MM.1S (cell line): ENCODE results near the gene CIBAR2.

Experiments
- DNase-seq: peaks from one replicate; pipeline ENCODE4 v3.0.0-alpha.2; 2015
- H2AFZ ChIP-seq: fragments of 300-600 bp; sonication (generic); 2 replicates; pipeline ENCODE4 v1.6.0; 2016; ENCODE audit warnings: antibody characterized with exemption, low read length
- H3F3A ChIP-seq: fragments of 300-600 bp; sonication (generic); 2 replicates; pipeline ENCODE4 v1.6.1; 2016; ENCODE audit warnings: mild to moderate bottlenecking, antibody characterized with exemption, low read length, moderate library complexity, mixed read lengths; ENCODE audit not compliant: insufficient read depth
- H3K27ac ChIP-seq: fragments of 300-600 bp; sonication (generic); 2 replicates; pipeline ENCODE4 v1.5.1; 2016; ENCODE audit warnings: mild to moderate bottlenecking, low read length
- H3K27me3 ChIP-seq: fragments of 300-600 bp; sonication (generic); replicated peaks from 2 replicates; pipeline ENCODE4 v1.6.0; 2016; ENCODE audit warnings: low read length; ENCODE audit not compliant: insufficient read depth
- H3K36me3 ChIP-seq: fragments of 300-600 bp; sonication (generic); replicated peaks from 2 replicates; pipeline ENCODE4 v1.6.1; 2016; ENCODE audit warnings: mild to moderate bottlenecking, low read length, mixed read lengths; ENCODE audit not compliant: insufficient read depth
- H3K4me1 ChIP-seq: fragments of 300-600 bp; sonication (generic); 2 replicates; pipeline ENCODE4 v1.6.1; 2016; ENCODE audit warnings: low read length, mixed read lengths
- H3K4me2 ChIP-seq: fragments of 300-600 bp; sonication (generic); 2 replicates; pipeline ENCODE4 v1.6.0; 2016; ENCODE audit warnings: low read depth, low read length
- H3K4me3 ChIP-seq: fragments of 300-600 bp; sonication (generic); 2 replicates; pipeline ENCODE4 v1.5.1; 2016; ENCODE audit warnings: low read length, mixed read lengths
- H3K79me2 ChIP-seq: fragments of 300-600 bp; sonication (generic); 2 replicates; pipeline ENCODE4 v1.6.1; 2016; ENCODE audit warnings: mixed run types, low read length, mixed read lengths
- H3K9ac ChIP-seq: fragments of 300-600 bp; sonication (generic); 2 replicates; pipeline ENCODE4 v1.6.1; 2016; ENCODE audit warnings: low read length, mixed read lengths
- H3K9me2 ChIP-seq: fragments of 300-600 bp; sonication (generic); replicated peaks from 2 replicates; pipeline ENCODE4 v1.6.1; 2016; ENCODE audit warnings: mild to moderate bottlenecking, low read length, mixed read lengths; ENCODE audit not compliant: insufficient read depth
- H3K9me3 ChIP-seq: fragments of 300-600 bp; sonication (generic); replicated peaks from 2 replicates; pipeline ENCODE4 v1.6.1; 2016; ENCODE audit warnings: mild to moderate bottlenecking, low read length, mixed read lengths; ENCODE audit not compliant: insufficient read depth
- H4K20me1 ChIP-seq: fragments of 300-600 bp; sonication (generic); 2 replicates; pipeline ENCODE4 v1.6.1; 2016; ENCODE audit warnings: mild to moderate bottlenecking, low read length, moderate library complexity, mixed read lengths; ENCODE audit not compliant: insufficient read depth
- EZH2 ChIP-seq: fragments of 300-600 bp; sonication (generic); optimal IDR thresholded peaks from 2 replicates; pipeline ENCODE3; 2017; ENCODE audit warnings: low read depth, mild to moderate bottlenecking, antibody characterized with exemption, low read length, mixed read lengths
- EZH2phosphoT487 ChIP-seq: fragments of 300-600 bp; sonication (generic); IDR thresholded peaks from 2 replicates; pipeline ENCODE4 v1.6.1; 2018; ENCODE audit warnings: antibody characterized with exemption, low read length
- TF ChIP-seq, protein P1 (sequence below): fragments of 300-600 bp; sonication (generic); IDR thresholded peaks from 2 replicates; pipeline ENCODE4 v1.5.1; 2016; ENCODE audit warnings: antibody characterized with exemption, low read length, mixed read lengths

CIBAR2 gene

DNA sequence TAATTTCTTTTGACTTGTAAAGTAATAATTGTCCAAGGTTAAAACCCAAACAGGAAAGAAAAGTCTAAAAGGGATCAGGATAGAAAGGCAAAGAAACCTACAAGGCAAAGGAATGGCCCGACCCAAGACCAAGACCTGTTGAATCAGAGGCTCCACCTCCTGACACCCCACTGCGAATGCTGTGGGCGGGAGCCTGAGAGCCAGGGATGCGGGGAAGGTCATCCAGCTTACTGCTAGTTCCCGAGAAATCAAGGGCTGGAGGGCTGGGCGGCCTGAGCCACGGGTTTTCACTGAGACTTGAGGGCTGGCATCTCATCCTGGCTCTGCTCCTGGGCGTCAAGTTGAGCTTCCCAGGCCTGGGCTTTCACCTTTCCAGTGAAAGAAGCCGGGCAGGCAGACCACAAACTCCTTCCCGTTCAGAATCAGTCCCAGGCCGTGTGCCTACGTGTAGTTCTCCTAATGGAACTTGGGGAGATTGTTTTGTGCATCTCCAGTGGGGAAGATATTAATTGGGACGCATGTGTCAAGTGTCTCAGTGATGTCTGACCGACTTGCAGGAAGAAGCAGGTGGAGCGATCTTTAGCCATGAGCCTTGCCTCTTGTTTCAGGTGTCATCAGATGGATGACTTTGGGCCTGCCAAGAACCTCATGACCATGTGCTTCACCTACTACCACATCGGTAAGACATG, 36.9 kb downstream of the CIBAR2 start:
- no peak overlapping the region for H2AFZ ChIP-seq
- no peaks in the 10 kb centered on the region for H3K27me3 ChIP-seq
- no peaks in the 10 kb centered on the region for H4K20me1 ChIP-seq
- H3F3A ChIP-seq, result no peaks in the 10 kb centered on the region
- no peaks in the 10 kb centered on the region for H3K4me1 ChIP-seq
- H3K9me2 ChIP-seq, result no peaks in the 10 kb centered on the region
- H3K9ac ChIP-seq, result no peak overlapping the region
- no peaks in the 10 kb centered on the region for H3K79me2 ChIP-seq
- H3K4me2 ChIP-seq, result no peak overlapping the region
- no peak overlapping the region for H3K4me3 ChIP-seq
- DNase-seq, result no peak
- H3K9me3 ChIP-seq, result no peaks in the 10 kb centered on the region
- no peaks in the 10 kb centered on the region for H3K36me3 ChIP-seq
- H3K27ac ChIP-seq, result no peak overlapping the region
- TF ChIP-seq, protein P1, sequence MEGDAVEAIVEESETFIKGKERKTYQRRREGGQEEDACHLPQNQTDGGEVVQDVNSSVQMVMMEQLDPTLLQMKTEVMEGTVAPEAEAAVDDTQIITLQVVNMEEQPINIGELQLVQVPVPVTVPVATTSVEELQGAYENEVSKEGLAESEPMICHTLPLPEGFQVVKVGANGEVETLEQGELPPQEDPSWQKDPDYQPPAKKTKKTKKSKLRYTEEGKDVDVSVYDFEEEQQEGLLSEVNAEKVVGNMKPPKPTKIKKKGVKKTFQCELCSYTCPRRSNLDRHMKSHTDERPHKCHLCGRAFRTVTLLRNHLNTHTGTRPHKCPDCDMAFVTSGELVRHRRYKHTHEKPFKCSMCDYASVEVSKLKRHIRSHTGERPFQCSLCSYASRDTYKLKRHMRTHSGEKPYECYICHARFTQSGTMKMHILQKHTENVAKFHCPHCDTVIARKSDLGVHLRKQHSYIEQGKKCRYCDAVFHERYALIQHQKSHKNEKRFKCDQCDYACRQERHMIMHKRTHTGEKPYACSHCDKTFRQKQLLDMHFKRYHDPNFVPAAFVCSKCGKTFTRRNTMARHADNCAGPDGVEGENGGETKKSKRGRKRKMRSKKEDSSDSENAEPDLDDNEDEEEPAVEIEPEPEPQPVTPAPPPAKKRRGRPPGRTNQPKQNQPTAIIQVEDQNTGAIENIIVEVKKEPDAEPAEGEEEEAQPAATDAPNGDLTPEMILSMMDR, result no peak
- TF ChIP-seq EZH2phosphoT487 (no peak), EZH2 (no peak)

DNA sequence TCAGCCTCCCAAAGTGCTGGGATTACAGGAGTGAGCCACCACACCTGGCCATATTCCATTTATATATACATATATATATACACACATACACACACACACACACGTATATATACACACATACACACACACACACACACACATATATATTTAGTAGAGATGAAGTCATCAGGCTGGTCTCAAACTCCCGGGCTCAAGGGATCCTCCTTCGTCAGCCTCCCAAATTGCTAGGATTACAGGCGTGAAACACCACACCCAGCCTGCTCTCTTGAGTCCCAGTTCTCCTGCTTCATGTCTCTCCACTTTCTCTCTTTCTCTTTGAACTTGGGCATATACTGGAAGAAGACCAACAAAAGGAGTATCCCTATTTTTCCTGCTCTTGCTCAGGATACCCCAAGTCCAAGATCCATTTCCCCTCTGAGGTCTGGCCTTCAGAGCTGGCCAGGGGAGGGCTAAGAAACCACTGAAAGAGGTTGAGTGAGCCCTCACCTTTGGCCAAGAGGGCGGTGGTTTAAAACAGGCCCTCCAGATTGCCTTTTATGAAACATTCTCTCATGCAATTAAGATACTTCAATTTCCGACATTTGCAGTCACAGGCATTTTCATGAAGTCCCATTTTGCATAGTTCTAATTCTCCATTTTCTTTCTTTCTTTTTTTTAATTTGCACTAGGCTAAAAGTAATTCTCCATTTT, 37.9 kb downstream of the CIBAR2 start:
- Histone ChIP-seq H3F3A (no peaks in the 10 kb centered on the region), H3K36me3 (no peaks in the 10 kb centered on the region)

DNA sequence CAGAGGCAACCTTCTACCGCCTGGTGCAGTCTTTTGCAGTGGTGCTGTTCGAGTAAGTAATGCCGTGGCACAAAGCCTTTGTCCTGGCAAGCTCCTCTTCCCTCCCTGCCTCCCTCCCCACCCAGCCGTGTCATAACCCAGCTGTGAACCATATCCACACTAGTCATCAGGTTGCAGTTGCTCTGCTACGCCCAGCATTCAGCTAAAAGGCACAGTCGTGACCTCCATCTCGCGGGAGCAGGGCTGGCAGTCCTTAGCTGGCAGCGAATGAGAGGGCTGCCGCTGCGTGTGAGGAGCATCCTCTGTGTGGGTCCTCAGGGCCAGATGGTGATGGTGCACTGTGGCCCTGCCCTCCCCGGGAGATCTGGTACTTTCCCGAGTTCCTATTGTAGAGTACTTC, 39.3 kb downstream of the CIBAR2 start:
- Histone ChIP-seq H3K9ac (no peak overlapping the region), H3K4me2 (no peak overlapping the region), H4K20me1 (no peaks in the 10 kb centered on the region), H2AFZ (no peak overlapping the region), H3K79me2 (no peaks in the 10 kb centered on the region), H3K9me2 (no peaks in the 10 kb centered on the region), H3K9me3 (no peaks in the 10 kb centered on the region), H3F3A (no peaks in the 10 kb centered on the region), H3K4me3 (no peak overlapping the region), H3K27ac (no peak overlapping the region), H3K36me3 (no peaks in the 10 kb centered on the region), H3K4me1 (no peaks in the 10 kb centered on the region), H3K27me3 (no peaks in the 10 kb centered on the region)
- DNase-seq, result no peak
- TF ChIP-seq EZH2phosphoT487 (no peak), EZH2 (no peak)
- TF ChIP-seq, protein P1, result no peak

More for the DNA sequence above, 37.9 kb downstream of the CIBAR2 start:
- DNase-seq, result no peak
- Histone ChIP-seq H3K9me2 (no peaks in the 10 kb centered on the region), H3K79me2 (no peaks in the 10 kb centered on the region), H3K27me3 (no peaks in the 10 kb centered on the region), H4K20me1 (no peaks in the 10 kb centered on the region), H3K4me1 (no peaks in the 10 kb centered on the region), H3K9ac (no peak overlapping the region), H3K27ac (no peak overlapping the region), H3K4me3 (no peak overlapping the region), H3K4me2 (no peak overlapping the region), H2AFZ (no peak overlapping the region), H3K9me3 (no peaks in the 10 kb centered on the region)
- TF ChIP-seq, protein P1, result no peak
- TF ChIP-seq EZH2 (no peak), EZH2phosphoT487 (no peak)
